ENCODE results near the gene SRBD1.

The SRBD1 gene

DNA sequence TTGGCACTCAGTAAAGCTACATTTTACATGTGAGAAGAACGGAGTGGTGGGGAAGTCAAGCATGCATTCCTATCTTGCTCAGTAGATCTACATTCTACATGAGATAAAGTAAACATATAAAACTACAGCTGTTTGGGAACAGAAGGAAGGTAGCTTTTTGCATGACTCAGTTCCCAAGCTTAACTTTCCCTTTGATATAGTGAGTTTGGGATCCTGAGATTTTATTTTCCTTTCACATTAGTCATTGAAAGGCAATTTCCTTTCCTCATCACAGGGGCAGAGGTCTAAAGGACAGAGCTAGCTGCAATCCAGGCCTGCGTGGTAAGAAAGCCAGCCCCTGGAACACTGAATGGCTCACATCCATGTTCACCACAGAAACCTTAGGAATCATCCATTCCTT is 257.2 kb downstream of the SRBD1 start:
- no peak for DNase-seq

DNA sequence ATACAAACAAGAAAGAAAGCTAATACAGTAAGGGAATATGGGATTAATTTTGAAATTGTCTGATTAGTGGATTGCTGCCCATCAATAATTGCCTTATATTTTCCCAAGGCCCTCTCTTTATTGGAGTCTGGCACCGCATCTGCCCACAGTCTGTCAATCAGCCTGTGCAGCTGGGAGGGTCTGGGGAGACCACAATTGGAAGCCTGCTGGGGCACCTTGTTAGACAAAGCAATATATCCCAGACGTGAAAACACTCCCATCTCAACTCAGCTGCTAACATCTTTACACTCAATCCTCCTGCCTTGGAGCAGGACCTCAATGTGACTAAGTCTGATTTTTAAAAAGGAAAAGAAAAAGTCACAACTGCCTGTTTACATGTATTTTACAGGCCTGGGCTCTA is 258.6 kb downstream of the SRBD1 start:
- DNase-seq, result no peak

GRCh38 chr2:45345331-45346234 is 265.5 kb downstream of the SRBD1 start:
- DNase-seq, result no peak

DNA sequence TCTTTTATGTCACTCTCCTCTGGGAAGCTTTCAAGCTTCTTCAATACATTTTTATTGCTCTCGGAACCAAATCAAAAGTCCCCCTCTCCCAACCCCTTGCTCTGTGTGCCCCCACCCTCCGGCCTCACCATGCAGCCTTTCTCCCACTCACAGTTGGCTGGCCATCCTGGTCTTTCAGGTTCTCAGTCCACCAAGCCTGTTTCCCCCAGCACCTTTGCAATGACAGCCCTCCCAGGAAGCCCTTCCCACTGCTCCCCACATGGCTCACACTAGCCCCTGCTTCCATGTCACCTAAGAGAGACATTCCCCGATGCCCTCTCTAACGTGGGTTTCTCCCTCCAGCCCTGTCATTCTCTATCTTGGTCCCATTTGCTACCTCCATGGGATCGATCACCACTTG is 266.6 kb downstream of the SRBD1 start:
- DNase-seq, result no peak

- DNase-seq, result no peak
Observed at GRCh38 chr2:45344071-45344470, 267.0 kb downstream of the SRBD1 start.

GRCh38 chr2:45343251-45344017 is 267.6 kb downstream of the SRBD1 start:
- no peak for DNase-seq

- DNase-seq, result no peak
Observed at GRCh38 chr2:45340318-45340717, 270.7 kb downstream of the SRBD1 start.

GRCh38 chr2:45339253-45339652 is 271.8 kb downstream of the SRBD1 start:
- no peak for DNase-seq

Data from NK-92 treated with Interleukin-12 subunit alpha and Interleukin-12 subunit beta, amount 100 ng/mL, for 24 hours (cell line).